Stomach smooth muscle (tissue), 2 donors: ENCODE results near the gene CDK13.
"Not testable (repeated sequence)": the region's sequence is repeated elsewhere in the genome, so short reads cannot be mapped to it uniquely, and the experiment has no call there.

Experiments
- H3K27ac ChIP-seq: one replicate; pipeline ENCODE4 v1.7.0; 2013; ENCODE audit warnings: mild to moderate bottlenecking, low read length, inconsistent platforms
- H3K27me3 ChIP-seq, 2 donors: one replicate each; pipeline ENCODE4 v1.7.0; 2013; ENCODE audit warnings: low read length in 2 of 2; ENCODE audit not compliant: insufficient read depth in 2 of 2, control insufficient read depth in 1 of 2
- H3K36me3 ChIP-seq, 2 donors: one replicate each; pipeline ENCODE4 v1.7.0; 2013; ENCODE audit warnings: low read length in 2 of 2; ENCODE audit not compliant: control insufficient read depth in 2 of 2, insufficient read depth in 2 of 2
- H3K4me1 ChIP-seq: one replicate; pipeline ENCODE4 v1.7.0; 2013; ENCODE audit warnings: low read length; ENCODE audit not compliant: control insufficient read depth, insufficient read depth
- H3K4me3 ChIP-seq, 2 donors: one replicate each; pipeline ENCODE4 v1.7.0; 2013; ENCODE audit warnings: low read length in 2 of 2
- H3K9ac ChIP-seq, 2 donors: one replicate each; pipeline ENCODE4 v1.7.0; 2013; ENCODE audit warnings: low read length in 2 of 2, mild to moderate bottlenecking in 1 of 2
- H3K9me3 ChIP-seq, 2 donors: one replicate each; pipeline ENCODE4 v1.7.0; 2013; ENCODE audit warnings: low read length in 2 of 2; ENCODE audit not compliant: control insufficient read depth in 2 of 2
- donor health status: healthy.
- donor health status: Pancreatic carcinoma.

Gene CDK13

DNA sequence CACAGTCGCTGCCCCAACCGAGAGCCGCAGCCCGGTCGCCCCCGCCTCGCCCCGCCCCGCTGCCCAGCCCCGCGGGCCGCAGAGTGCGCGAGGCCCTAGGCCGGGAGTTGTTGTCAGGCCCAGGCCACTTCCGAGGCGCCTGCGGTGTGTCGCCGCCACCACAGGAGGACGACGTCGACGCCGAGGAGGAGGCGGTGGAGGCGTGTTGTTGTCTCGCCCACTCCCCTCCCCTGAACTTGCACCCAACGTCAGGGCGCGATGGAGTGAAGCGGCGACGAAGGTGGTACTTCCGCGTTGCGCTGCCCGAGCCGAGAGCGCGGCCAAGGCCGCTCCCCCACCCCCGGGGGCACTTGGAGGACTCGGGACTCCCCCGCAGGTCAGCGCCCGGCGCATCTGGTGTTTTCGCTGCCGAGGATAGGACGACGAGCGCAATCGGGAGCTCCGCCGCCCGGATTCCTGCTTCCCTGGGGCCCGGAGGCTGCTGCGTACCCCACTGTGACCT, at the start of gene CDK13:
Gene CDK13, plus strand, starts transcription at position 286 of the 502 bp plus-strand sequence. CDS start 386 bp downstream, outside the sequence.
- Histone ChIP-seq H3K4me1 (peaks cover 16% of the 10 kb centered on the region), H3K9me3 (no peaks in the 10 kb centered on the region)

GRCh38 chr7:39904077-39904486, 46.0 kb upstream of the CDK13 start:
- H3K9ac ChIP-seq, result no peak overlapping the region
- no peaks in the 10 kb centered on the region for H3K36me3 ChIP-seq
- H3K4me3 ChIP-seq, result no peak overlapping the region
- peaks cover 0 to 3% of the 10 kb centered on the region in 2 donors for H3K9me3 ChIP-seq
- H3K4me1 ChIP-seq, result no peaks in the 10 kb centered on the region
- no peaks in the 10 kb centered on the region for H3K27me3 ChIP-seq
- H3K27ac ChIP-seq, result no peak overlapping the region

More for the DNA sequence above, at the start of gene CDK13:
- Histone ChIP-seq H3K36me3 (no peaks in the 10 kb centered on the region), H3K4me3 (peak within 1 kb of the TSS; percentile 89 to 95), H3K9ac (peak within 1 kb of the TSS; percentile 87 to 97), H3K27me3 (no peaks in the 10 kb centered on the region), H3K27ac (peak within 1 kb of the TSS; percentile 97)

GRCh38 chr7:39908141-39908540, 41.9 kb upstream of the CDK13 start:
- H3K9me3 ChIP-seq, result peaks cover 2 to 3% of the 10 kb centered on the region in 2 donors
- H3K4me1 ChIP-seq, result no peaks in the 10 kb centered on the region
- no peaks in the 10 kb centered on the region for H3K36me3 ChIP-seq

DNA sequence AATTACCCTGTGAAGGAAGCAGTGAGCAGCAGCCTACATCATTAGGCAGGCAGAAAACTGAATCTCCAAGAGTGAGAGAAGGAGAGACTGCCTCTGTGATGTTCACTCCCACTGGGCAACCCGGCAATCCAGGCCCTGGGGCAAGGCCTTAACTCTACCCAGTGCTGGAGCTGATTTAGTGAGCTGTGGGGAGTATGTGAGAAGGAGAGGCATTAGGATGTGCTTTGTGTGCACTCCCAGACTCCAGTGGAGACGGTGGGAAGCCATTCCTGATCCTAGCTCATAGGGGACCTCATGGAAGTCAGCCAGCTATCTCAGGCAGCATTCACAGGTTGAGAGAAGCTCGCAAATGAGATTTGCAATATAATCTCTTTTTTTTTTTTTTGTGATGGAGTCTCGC, 41.1 kb upstream of the CDK13 start:
- Histone ChIP-seq H3K4me1 (no peaks in the 10 kb centered on the region), H3K27ac (no peak overlapping the region), H3K9ac (no peak overlapping the region), H3K27me3 (no peaks in the 10 kb centered on the region), H3K36me3 (no peaks in the 10 kb centered on the region), H3K4me3 (no peak overlapping the region), H3K9me3 (peaks cover 2 to 3% of the 10 kb centered on the region in 2 donors)

More at GRCh38 chr7:39908141-39908540, 41.9 kb upstream of the CDK13 start:
- no peak overlapping the region for H3K4me3 ChIP-seq
- no peak overlapping the region for H3K27ac ChIP-seq
- H3K9ac ChIP-seq, result no peak overlapping the region
- H3K27me3 ChIP-seq, result no peaks in the 10 kb centered on the region

GRCh38 chr7:39909526-39909925, 40.5 kb upstream of the CDK13 start:
- no peaks in the 10 kb centered on the region for H3K36me3 ChIP-seq
- no peaks in the 10 kb centered on the region for H3K4me1 ChIP-seq
- no peak overlapping the region for H3K27ac ChIP-seq
- H3K27me3 ChIP-seq, result no peaks in the 10 kb centered on the region
- no peak overlapping the region for H3K9ac ChIP-seq
- peaks cover 2 to 3% of the 10 kb centered on the region in 2 donors for H3K9me3 ChIP-seq
- H3K4me3 ChIP-seq, result no peak overlapping the region

DNA sequence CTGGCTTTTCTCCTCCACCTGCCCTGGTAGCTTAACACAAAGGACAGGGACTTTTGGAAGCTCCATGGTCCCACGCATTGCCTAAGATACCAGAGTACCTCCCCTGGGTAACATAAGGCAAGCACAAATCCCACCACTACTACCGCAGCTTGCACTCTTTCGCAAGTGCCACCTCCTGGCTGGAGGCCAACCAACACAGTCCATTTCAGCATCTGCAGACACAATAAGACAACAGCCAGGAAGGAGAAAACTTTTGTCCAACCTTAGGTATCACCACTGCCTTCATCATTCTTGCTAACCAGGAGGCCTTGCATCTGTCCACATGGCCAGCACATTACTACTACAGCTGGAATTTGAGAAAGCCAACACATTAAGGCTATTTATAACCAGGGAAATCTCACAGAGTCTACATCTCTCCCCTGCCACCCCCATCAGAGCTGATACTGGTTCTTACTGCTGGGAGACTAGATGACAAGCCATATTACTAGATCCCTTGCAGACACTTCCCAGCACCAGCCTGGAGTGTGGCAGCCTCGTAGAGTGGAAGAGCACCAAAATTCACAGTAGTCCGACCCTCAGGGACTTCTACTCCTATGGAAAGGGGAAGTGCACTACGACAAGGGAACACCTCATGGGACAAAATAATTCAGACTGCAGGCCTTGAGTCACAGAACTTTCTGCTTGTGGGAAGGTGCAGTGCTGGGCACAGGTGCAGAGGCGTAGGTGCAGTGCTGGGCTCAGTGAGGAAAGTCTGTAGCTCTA, 39.8 kb upstream of the CDK13 start:
- Histone ChIP-seq H3K27ac (no peak overlapping the region), H3K4me3 (no peak overlapping the region), H3K9me3 (peaks cover 2 to 3% of the 10 kb centered on the region in 2 donors), H3K4me1 (no peaks in the 10 kb centered on the region), H3K9ac (no peak overlapping the region), H3K27me3 (no peaks in the 10 kb centered on the region), H3K36me3 (no peaks in the 10 kb centered on the region)

DNA sequence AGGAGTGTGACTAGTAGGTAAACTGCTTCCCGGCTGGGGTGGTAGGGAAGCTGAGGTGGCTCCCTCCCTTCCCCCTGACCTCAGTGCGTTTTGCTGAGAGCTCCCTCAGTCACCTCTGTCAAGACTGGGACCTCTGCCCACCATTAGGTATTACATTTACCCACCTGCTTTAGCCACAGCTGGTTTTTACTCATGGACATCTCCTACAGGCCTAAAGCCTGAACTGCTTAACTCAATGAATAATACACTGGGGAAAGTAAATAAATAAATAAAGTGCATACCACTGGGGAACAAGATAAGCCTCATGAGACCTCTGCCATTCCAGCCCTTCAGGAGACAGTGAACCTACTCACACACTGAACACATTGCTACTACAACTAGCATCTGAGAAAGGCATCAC, 38.9 kb upstream of the CDK13 start:
- Histone ChIP-seq H3K4me1 (no peaks in the 10 kb centered on the region), H3K27ac (no peak overlapping the region), H3K4me3 (no peak overlapping the region), H3K27me3 (no peaks in the 10 kb centered on the region), H3K9me3 (peaks cover 2 to 3% of the 10 kb centered on the region in 2 donors), H3K9ac (no peak overlapping the region), H3K36me3 (no peaks in the 10 kb centered on the region)

GRCh38 chr7:39915847-39916246, 34.2 kb upstream of the CDK13 start:
- H3K4me3 ChIP-seq, H3K9me3 ChIP-seq, H3K27me3 ChIP-seq, H3K4me1 ChIP-seq, H3K9ac ChIP-seq, H3K36me3 ChIP-seq, H3K27ac ChIP-seq: not testable (repeated sequence)

DNA sequence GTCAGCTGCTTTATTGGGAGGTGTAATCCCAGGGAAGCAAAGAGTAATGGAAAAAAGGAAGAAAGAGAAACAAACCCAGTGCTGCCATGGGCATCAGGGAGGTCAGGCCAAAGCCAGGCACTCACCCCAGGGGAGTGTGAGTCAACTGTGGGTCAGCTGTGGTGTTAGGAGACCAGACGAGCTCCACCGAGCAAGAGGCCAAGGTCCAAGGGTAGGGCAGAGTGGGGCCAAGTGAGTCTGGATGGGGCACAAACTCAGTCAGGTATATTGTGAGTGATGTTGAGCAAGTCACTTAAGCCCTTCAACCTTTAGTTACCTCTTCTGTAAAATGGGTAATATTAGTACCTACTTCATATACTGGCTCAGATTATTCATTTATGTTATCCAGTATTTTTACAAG, 30.4 kb upstream of the CDK13 start:
- peaks cover 0 to 3% of the 10 kb centered on the region in 2 donors for H3K27me3 ChIP-seq
- no peak overlapping the region for H3K27ac ChIP-seq
- no peak overlapping the region for H3K4me3 ChIP-seq

DNA sequence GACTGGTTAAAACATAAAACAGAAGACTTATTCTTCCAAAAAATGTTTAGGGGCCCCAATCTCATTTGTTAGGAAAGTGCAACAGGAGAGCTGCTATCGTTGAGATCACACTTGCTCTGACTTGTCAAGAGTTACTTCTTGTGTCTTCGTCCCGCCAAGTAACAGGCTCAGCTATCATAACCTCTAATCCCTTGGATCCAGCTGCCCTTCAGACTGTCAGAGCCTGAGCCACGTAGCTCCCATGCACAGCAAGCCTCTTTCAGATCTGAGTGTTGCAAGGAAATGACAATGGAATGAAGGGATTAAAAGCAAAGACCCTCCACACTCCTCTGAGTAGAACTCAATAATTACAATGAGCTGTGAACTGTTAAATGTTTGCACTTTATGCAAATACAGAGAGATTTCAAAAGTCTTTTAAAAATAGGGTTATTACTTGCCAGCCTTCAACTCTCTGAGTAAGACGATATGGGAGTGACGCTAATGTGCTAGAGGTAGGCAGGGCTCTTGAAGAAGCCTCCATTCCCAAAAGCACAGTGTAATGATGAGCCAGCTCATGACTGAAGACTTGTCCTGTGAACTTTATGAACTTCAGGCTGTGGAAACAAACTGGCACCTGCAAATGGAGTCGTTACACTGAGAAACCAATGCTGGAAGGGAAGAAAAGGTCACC, 28.4 kb upstream of the CDK13 start:
- no peaks in the 10 kb centered on the region for H3K4me1 ChIP-seq
- peaks cover 0 to 3% of the 10 kb centered on the region in 2 donors for H3K27me3 ChIP-seq
- H3K27ac ChIP-seq, result no peak overlapping the region
- no peak overlapping the region for H3K9ac ChIP-seq
- H3K9me3 ChIP-seq, result peaks cover 0 to 4% of the 10 kb centered on the region in 2 donors
- H3K36me3 ChIP-seq, result no peaks in the 10 kb centered on the region
- no peak overlapping the region for H3K4me3 ChIP-seq

More for the DNA sequence above, 30.4 kb upstream of the CDK13 start:
- Histone ChIP-seq H3K9ac (no peak overlapping the region), H3K36me3 (no peaks in the 10 kb centered on the region), H3K4me1 (no peaks in the 10 kb centered on the region), H3K9me3 (peaks cover 0 to 4% of the 10 kb centered on the region in 2 donors)
